Measurements from ENCODE around the gene TMEM187. TPM values are rescaled to one million over a fixed set of nuclear protein-coding genes. Genes with fewer than 3 reads are reported as not detected.

The TMEM187 gene
- polyA plus RNA-seq, 4 donors = 4.2 to 10.1 (median 6.0) TPM

- Histone ChIP-seq H3K36me3 (ENCODE audit: control insufficient read depth in 3 of 3, insufficient read depth in 2 of 3, low read depth in 1 of 3, low read length in 3 of 3) (peaks cover 0 to 29% (median 3%) of the 10 kb centered on the region in 3 donors), H3K27me3 (ENCODE audit: control insufficient read depth in 3 of 3, insufficient read depth in 3 of 3, low read length in 3 of 3) (no peaks in the 10 kb centered on the region), H3K4me1 (ENCODE audit: control insufficient read depth in 3 of 3, insufficient read depth in 2 of 3, low read depth in 1 of 3, low read length in 2 of 3) (peaks cover 0 to 30% (median 0%) of the 10 kb centered on the region in 3 donors), H3K27ac (ENCODE audit: low read depth in 1 of 3, low read length in 2 of 3) (peak overlapping the region; percentile 95 to 100 (median 99)), H3K9me3 (ENCODE audit: control insufficient read depth in 2 of 2, insufficient read depth in 1 of 2, low read depth in 1 of 2, low read length in 1 of 2) (no peaks in the 10 kb centered on the region), H3K4me3 (ENCODE audit: low read depth in 1 of 3, low read length in 3 of 3) (peak overlapping the region; percentile 52 to 71 (median 57))
- FAIRE-seq (no peak), DNase-seq (peak; percentile 54 to 67)
- 3 to 29% (median 11%) methylated on average over 20 to 29 of the region's 31 CpGs for WGBS, 3 donors
Observed at GRCh38 chrX:153926858-153927671, 45.5 kb upstream of the TMEM187 start.

DNA sequence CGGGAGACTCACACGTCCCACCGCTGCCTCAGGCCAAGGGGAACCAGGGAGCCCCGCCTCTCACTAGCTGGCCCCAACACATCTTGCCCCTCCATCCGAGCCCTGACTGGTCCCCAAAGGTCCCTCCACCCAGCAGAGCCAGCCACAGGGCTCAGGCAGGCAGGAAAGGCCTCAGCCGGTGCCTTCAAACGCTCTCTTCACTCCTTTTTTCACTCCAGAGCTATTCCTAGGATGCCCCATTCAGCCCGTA is 45.0 kb upstream of the TMEM187 start:
- Histone ChIP-seq H3K27ac (ENCODE audit: low read depth in 1 of 3, low read length in 2 of 3) (peak overlapping the region; percentile 95 to 100 (median 99)), H3K27me3 (ENCODE audit: control insufficient read depth in 3 of 3, insufficient read depth in 3 of 3, low read length in 3 of 3) (no peaks in the 10 kb centered on the region), H3K36me3 (ENCODE audit: control insufficient read depth in 3 of 3, insufficient read depth in 2 of 3, low read depth in 1 of 3, low read length in 3 of 3) (peaks cover 0 to 34% (median 3%) of the 10 kb centered on the region in 3 donors), H3K4me3 (ENCODE audit: low read depth in 1 of 3, low read length in 3 of 3) (peak overlapping the region; percentile 52 to 71 (median 57)), H3K4me1 (ENCODE audit: control insufficient read depth in 3 of 3, insufficient read depth in 2 of 3, low read depth in 1 of 3, low read length in 2 of 3) (peaks cover 0 to 30% (median 0%) of the 10 kb centered on the region in 3 donors), H3K9me3 (ENCODE audit: control insufficient read depth in 2 of 2, insufficient read depth in 1 of 2, low read depth in 1 of 2, low read length in 1 of 2) (no peaks in the 10 kb centered on the region)
- WGBS, 3 donors = 0 to 20% (median 0%) methylated on average over 4 to 8 of the region's 8 CpGs
- DNase-seq (no peak), FAIRE-seq (no peak)

DNA sequence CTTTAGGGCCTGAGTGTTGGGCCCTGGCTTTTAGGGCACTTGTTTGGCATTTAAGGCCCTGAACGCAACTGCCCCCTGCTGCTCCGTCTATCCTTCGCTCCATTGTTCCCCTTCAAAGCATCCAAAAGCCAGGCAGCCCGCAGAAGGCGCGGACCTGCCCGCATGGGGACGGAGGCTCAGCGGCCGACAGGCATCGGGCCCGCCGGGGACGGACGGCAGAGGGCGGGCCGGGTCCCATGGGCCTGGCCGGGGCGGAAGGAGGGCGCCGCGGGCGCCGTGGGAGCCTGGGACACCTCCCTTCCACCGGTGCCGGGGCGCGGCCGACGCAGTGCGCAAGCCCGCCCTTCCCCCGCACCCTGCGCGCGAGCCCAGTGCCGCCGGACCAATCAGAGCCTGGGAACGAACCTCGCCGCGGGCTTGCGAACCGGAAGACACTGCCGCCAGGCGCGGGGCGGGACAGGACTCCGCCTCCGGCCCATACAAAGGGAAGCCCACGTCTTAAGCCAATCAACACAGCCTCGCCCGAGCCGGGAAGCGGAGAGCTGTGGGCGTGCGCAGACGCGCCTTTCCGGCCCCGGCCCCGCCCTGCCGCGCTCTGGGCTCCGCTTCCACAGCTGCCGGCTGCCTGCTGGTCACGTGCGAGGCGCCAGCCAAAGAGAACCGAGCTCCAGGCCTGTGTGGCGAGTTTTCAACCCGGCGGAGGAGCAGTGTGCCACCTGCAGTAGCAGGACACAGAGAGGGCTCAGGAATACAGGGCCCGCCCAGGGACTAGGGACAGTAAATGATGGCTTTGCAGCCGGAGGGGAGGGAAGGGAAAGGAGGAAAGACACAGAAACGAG is 44.4 kb upstream of the TMEM187 start:
- Histone ChIP-seq H3K9me3 (ENCODE audit: control insufficient read depth in 2 of 2, insufficient read depth in 1 of 2, low read depth in 1 of 2, low read length in 1 of 2) (no peaks in the 10 kb centered on the region), H3K4me3 (ENCODE audit: low read depth in 1 of 3, low read length in 3 of 3) (peak overlapping the region; percentile 52 to 71 (median 57)), H3K27ac (ENCODE audit: low read depth in 1 of 3, low read length in 2 of 3) (peak overlapping the region; percentile 95 to 100 (median 99)), H3K27me3 (ENCODE audit: control insufficient read depth in 3 of 3, insufficient read depth in 3 of 3, low read length in 3 of 3) (no peaks in the 10 kb centered on the region), H3K36me3 (ENCODE audit: control insufficient read depth in 3 of 3, insufficient read depth in 2 of 3, low read depth in 1 of 3, low read length in 3 of 3) (peaks cover 0 to 37% (median 3%) of the 10 kb centered on the region in 3 donors), H3K4me1 (ENCODE audit: control insufficient read depth in 3 of 3, insufficient read depth in 2 of 3, low read depth in 1 of 3, low read length in 2 of 3) (peaks cover 0 to 30% (median 0%) of the 10 kb centered on the region in 3 donors)
- 0 to 11% (median 8%) methylated on average over 43 to 76 of the region's 76 CpGs for WGBS, 3 donors
- DNase-seq (peak; percentile 95), FAIRE-seq (peak; percentile 41)

GRCh38 chrX:153928846-153929245 is 43.7 kb upstream of the TMEM187 start:
- WGBS, 3 donors = 28 to 40% (median 34%) methylated on average over 6 to 9 of the region's 9 CpGs
- H3K27ac ChIP-seq (ENCODE audit: low read depth in 1 of 3, low read length in 2 of 3) = peak overlapping the region in 2 of 3 donors; percentile 78 to 83
- H3K27me3 ChIP-seq (ENCODE audit: control insufficient read depth in 3 of 3, insufficient read depth in 3 of 3, low read length in 3 of 3) = no peaks in the 10 kb centered on the region
- H3K9me3 ChIP-seq (ENCODE audit: control insufficient read depth in 2 of 2, insufficient read depth in 1 of 2, low read depth in 1 of 2, low read length in 1 of 2) = no peaks in the 10 kb centered on the region
- peaks cover 0 to 30% (median under 1%) of the 10 kb centered on the region in 3 donors for H3K4me1 ChIP-seq (ENCODE audit: control insufficient read depth in 3 of 3, insufficient read depth in 2 of 3, low read depth in 1 of 3, low read length in 2 of 3)
- peak overlapping the region in 1 of 3 donors; percentile 24 for H3K4me3 ChIP-seq (ENCODE audit: low read depth in 1 of 3, low read length in 3 of 3)
- FAIRE-seq (no peak), DNase-seq (no peak)
- H3K36me3 ChIP-seq (ENCODE audit: control insufficient read depth in 3 of 3, insufficient read depth in 2 of 3, low read depth in 1 of 3, low read length in 3 of 3) = peaks cover 0 to 37% (median 3%) of the 10 kb centered on the region in 3 donors

DNA sequence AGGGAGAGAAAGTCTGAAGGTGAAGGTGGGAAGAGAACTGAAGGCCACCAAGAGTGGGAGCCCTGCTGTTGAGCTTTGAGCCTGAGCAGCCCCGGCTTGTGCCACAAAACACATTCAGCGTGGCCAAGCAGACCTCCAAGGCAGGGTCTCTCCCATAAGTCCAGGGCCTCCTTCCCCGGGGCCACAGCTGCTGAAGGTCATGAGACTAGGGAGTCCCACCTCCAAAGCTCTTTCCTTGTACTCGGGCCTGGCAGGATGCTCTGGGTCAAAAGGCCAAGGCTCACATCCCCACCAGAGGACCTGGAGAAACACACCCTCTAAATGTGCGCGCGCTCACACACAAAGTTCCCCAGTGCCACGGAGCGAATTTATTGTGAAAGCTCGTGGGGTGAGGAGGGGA is 43.0 kb upstream of the TMEM187 start:
- no peaks in the 10 kb centered on the region for H3K9me3 ChIP-seq (ENCODE audit: control insufficient read depth in 2 of 2, insufficient read depth in 1 of 2, low read depth in 1 of 2, low read length in 1 of 2)
- H3K4me3 ChIP-seq (ENCODE audit: low read depth in 1 of 3, low read length in 3 of 3) = no peak overlapping the region
- H3K27ac ChIP-seq (ENCODE audit: low read depth in 1 of 3, low read length in 2 of 3) = no peak overlapping the region
- peaks cover 0 to 28% (median 3%) of the 10 kb centered on the region in 3 donors for H3K4me1 ChIP-seq (ENCODE audit: control insufficient read depth in 3 of 3, insufficient read depth in 2 of 3, low read depth in 1 of 3, low read length in 2 of 3)
- FAIRE-seq (no peak), DNase-seq (no peak)
- WGBS, 3 donors = 77 to 78% (median 77%) methylated on average over 10 of the region's 10 CpGs
- peaks cover 0 to 37% (median 3%) of the 10 kb centered on the region in 3 donors for H3K36me3 ChIP-seq (ENCODE audit: control insufficient read depth in 3 of 3, insufficient read depth in 2 of 3, low read depth in 1 of 3, low read length in 3 of 3)
- no peaks in the 10 kb centered on the region for H3K27me3 ChIP-seq (ENCODE audit: control insufficient read depth in 3 of 3, insufficient read depth in 3 of 3, low read length in 3 of 3)

- WGBS, 3 donors = 87 to 90% (median 89%) methylated on average over 24 to 31 of the region's 31 CpGs
- Histone ChIP-seq H3K9me3 (ENCODE audit: control insufficient read depth in 2 of 2, insufficient read depth in 1 of 2, low read depth in 1 of 2, low read length in 1 of 2) (no peaks in the 10 kb centered on the region), H3K4me3 (ENCODE audit: low read depth in 1 of 3, low read length in 3 of 3) (no peak overlapping the region), H3K36me3 (ENCODE audit: control insufficient read depth in 3 of 3, insufficient read depth in 2 of 3, low read depth in 1 of 3, low read length in 3 of 3) (peaks cover 0 to 37% (median 3%) of the 10 kb centered on the region in 3 donors), H3K4me1 (ENCODE audit: control insufficient read depth in 3 of 3, insufficient read depth in 2 of 3, low read depth in 1 of 3, low read length in 2 of 3) (peaks cover 0 to 21% (median 3%) of the 10 kb centered on the region in 3 donors), H3K27me3 (ENCODE audit: control insufficient read depth in 3 of 3, insufficient read depth in 3 of 3, low read length in 3 of 3) (no peaks in the 10 kb centered on the region), H3K27ac (ENCODE audit: low read depth in 1 of 3, low read length in 2 of 3) (no peak overlapping the region)
- FAIRE-seq (no peak), DNase-seq (no peak)
Observed at GRCh38 chrX:153930011-153930910, 42.3 kb upstream of the TMEM187 start.

DNA sequence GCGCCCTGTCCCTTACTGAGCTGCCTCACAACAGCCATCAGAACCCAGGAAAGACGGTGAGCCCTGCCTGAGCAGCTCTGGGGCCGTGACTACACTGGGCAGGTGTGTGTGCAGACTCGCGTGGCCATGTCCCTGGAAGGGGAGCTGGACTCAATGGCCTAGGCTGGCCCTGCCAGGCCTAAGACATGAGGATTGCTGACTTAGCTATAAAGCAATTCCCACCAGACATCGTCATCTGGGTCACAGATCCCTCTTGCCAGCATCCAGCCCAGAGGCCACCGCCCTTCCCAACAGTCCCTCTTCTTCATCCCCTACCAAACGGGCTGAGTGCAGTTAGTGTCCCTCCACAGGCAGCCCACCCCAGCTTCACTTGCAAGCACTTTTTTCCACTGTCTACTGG is 41.4 kb upstream of the TMEM187 start:
- H3K36me3 ChIP-seq (ENCODE audit: control insufficient read depth in 3 of 3, insufficient read depth in 2 of 3, low read depth in 1 of 3, low read length in 3 of 3) = peaks cover 0 to 37% (median 3%) of the 10 kb centered on the region in 3 donors
- no peak overlapping the region for H3K27ac ChIP-seq (ENCODE audit: low read depth in 1 of 3, low read length in 2 of 3)
- 87 to 95% (median 88%) methylated on average over 7 to 8 of the region's 8 CpGs for WGBS, 3 donors
- no peaks in the 10 kb centered on the region for H3K27me3 ChIP-seq (ENCODE audit: control insufficient read depth in 3 of 3, insufficient read depth in 3 of 3, low read length in 3 of 3)
- H3K9me3 ChIP-seq (ENCODE audit: control insufficient read depth in 2 of 2, insufficient read depth in 1 of 2, low read depth in 1 of 2, low read length in 1 of 2) = no peaks in the 10 kb centered on the region
- H3K4me1 ChIP-seq (ENCODE audit: control insufficient read depth in 3 of 3, insufficient read depth in 2 of 3, low read depth in 1 of 3, low read length in 2 of 3) = peaks cover 0 to 16% (median 3%) of the 10 kb centered on the region in 3 donors
- DNase-seq = no peak
- no peak overlapping the region for H3K4me3 ChIP-seq (ENCODE audit: low read depth in 1 of 3, low read length in 3 of 3)
- no peak for FAIRE-seq
